Measurements from ENCODE around the gene TBC1D10B.

Gene TBC1D10B

DNA sequence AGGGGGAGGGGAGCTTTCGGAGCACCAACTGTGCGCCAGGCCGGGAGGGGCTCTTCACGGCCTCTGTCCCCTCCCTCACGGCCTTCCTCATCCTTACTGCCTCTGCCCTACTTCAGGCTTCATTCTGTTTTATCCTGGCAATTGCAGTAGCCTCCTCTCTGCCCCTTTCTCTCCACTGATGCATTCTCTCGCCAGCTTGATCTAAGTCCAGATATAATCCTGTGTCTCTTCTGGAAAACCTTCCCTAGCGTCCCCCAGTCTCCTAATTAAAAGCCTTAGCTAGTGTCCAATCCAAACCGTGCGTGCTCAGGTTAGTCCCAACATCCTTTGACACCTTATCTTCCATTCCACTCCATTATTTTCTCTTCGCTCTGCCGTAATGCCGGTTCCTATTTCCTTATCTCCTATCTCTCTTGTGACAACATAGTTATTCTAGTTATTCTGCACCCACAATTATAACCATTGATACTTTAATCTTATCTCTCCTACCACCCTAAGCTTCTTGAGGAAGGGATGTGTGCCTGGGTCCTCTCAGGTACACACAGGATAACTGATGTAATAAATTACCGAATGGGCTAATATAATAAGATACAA is 25.8 kb upstream of the TBC1D10B start:
- Histone ChIP-seq H3K4me3 (ENCODE audit: insufficient read depth, low read depth, low read length) (peak overlapping the region; percentile 96), H3K36me3 (ENCODE audit: control insufficient read depth, insufficient read depth, low read length) (peaks cover 14% of the 10 kb centered on the region), H3K27me3 (ENCODE audit: control insufficient read depth, insufficient read depth, low read length, poor library complexity, severe bottlenecking) (no peaks in the 10 kb centered on the region), H3K9me3 (ENCODE audit: control insufficient read depth, low read length) (no peaks in the 10 kb centered on the region), H3K4me1 (ENCODE audit: control insufficient read depth, insufficient read depth, low read length) (peaks cover 37% of the 10 kb centered on the region), H3K27ac (ENCODE audit: insufficient read depth, low read depth, low read length, poor library complexity, severe bottlenecking) (peak overlapping the region; percentile 99)
- 17 to 18% methylated on average over 12 of the region's 13 CpGs for WGBS, 2 experiments

- peaks cover 14% of the 10 kb centered on the region for H3K36me3 ChIP-seq (ENCODE audit: control insufficient read depth, insufficient read depth, low read length)
- WGBS, 2 experiments, result 0% methylated on average over 103 of the region's 103 CpGs
- peak within 1 kb of the TSS; percentile 96 for H3K4me3 ChIP-seq (ENCODE audit: insufficient read depth, low read depth, low read length)
- no peaks in the 10 kb centered on the region for H3K27me3 ChIP-seq (ENCODE audit: control insufficient read depth, insufficient read depth, low read length, poor library complexity, severe bottlenecking)
- H3K9me3 ChIP-seq (ENCODE audit: control insufficient read depth, low read length), result no peaks in the 10 kb centered on the region
- peaks cover 37% of the 10 kb centered on the region for H3K4me1 ChIP-seq (ENCODE audit: control insufficient read depth, insufficient read depth, low read length)
- H3K27ac ChIP-seq (ENCODE audit: insufficient read depth, low read depth, low read length, poor library complexity, severe bottlenecking), result peak within 1 kb of the TSS; percentile 99
Measured at GRCh38 chr16:30395155-30395991, 25.1 kb upstream of the TBC1D10B start, which contains the start of gene ZNF48. Gene ZNF48, plus strand, starts transcription at chr16:30395420. Its CDS starts 375 bp downstream, at chr16:30395795.

DNA sequence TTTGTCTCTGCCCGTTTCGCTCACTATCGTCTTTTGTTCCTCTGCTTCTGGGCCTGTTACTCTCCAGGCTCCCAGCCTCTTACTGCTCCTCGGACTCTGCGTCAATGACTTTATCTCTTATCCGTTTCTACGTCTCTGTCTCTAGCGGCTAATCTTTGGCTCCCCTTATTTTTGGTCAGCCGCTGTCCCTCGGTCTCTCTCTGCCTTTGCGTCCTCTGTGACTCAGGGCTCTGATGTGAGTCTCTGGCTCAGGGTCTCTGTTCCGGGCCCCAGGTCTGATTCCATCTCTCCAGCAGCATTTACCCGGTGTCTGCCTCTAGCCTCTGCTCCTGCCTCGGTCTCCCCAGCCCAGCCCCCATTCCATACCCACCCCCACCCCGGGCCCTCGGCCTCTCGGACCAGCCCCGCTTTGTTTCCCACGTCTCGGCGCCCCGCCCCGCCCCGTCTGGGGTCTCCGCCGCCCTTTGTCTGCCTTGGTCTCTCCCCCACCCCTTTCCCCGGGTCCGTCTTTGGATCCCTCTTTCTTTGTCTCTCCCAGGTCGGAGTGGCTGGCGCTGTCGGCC is 24.4 kb upstream of the TBC1D10B start:
- peaks cover 14% of the 10 kb centered on the region for H3K36me3 ChIP-seq (ENCODE audit: control insufficient read depth, insufficient read depth, low read length)
- peaks cover 33% of the 10 kb centered on the region for H3K4me1 ChIP-seq (ENCODE audit: control insufficient read depth, insufficient read depth, low read length)
- no peaks in the 10 kb centered on the region for H3K27me3 ChIP-seq (ENCODE audit: control insufficient read depth, insufficient read depth, low read length, poor library complexity, severe bottlenecking)
- peak overlapping the region; percentile 96 for H3K4me3 ChIP-seq (ENCODE audit: insufficient read depth, low read depth, low read length)
- H3K9me3 ChIP-seq (ENCODE audit: control insufficient read depth, low read length), result no peaks in the 10 kb centered on the region
- peak overlapping the region; percentile 99 for H3K27ac ChIP-seq (ENCODE audit: insufficient read depth, low read depth, low read length, poor library complexity, severe bottlenecking)
- WGBS, 2 experiments, result 0% methylated on average over 29 to 31 of the region's 31 CpGs

- Histone ChIP-seq H3K4me3 (ENCODE audit: insufficient read depth, low read depth, low read length) (no peak overlapping the region), H3K36me3 (ENCODE audit: control insufficient read depth, insufficient read depth, low read length) (no peaks in the 10 kb centered on the region), H3K27ac (ENCODE audit: insufficient read depth, low read depth, low read length, poor library complexity, severe bottlenecking) (no peak overlapping the region), H3K27me3 (ENCODE audit: control insufficient read depth, insufficient read depth, low read length, poor library complexity, severe bottlenecking) (no peaks in the 10 kb centered on the region), H3K9me3 (ENCODE audit: control insufficient read depth, low read length) (no peaks in the 10 kb centered on the region), H3K4me1 (ENCODE audit: control insufficient read depth, insufficient read depth, low read length) (no peaks in the 10 kb centered on the region)
- WGBS, 2 experiments, result 79 to 80% methylated on average over 2 of the region's 2 CpGs
Measured at GRCh38 chr16:30383521-30383920, 13.2 kb upstream of the TBC1D10B start.

DNA sequence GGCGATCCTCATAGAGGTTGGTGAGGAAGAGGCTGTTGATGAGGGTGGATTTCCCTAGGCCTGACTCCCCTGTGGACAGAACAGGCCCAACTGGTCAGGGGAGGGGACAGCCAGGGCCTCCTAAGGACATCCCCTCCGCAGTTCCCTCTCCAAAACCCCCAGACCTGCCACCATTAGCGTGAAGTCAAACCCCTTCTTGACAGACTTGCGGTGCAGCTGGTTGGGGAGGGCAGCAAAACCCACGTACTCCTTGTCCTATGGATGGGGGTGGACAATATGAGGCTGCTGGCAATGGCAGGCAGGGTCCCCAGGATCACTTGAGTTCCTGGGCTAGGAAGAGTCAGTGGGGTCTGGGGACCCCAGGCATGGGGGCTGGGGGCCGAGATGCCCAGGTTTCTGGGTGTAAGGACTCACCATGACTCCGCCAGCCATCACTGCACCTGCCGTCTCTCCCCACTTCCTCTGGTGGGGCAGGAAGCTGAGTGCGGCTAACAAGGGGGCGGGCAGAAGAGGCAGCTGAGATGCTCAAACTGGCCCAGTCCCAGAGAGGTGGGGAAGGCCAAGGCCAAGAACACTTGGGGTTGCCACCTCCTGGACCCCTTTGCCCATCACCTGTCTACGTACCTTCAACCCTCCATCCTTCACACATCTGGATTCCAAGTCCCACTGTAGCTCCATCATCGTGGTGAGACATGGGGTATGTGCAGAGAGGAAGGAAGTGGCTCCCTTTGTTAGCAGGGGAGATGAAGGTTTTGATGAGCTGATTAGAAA is 12.0 kb upstream of the TBC1D10B start, which contains the start of gene SEPTIN1:
Gene SEPTIN1, minus strand, starts transcription at position 451 of the 771 bp plus-strand sequence. Its CDS starts 19 bp downstream, at position 432.
- no peaks in the 10 kb centered on the region for H3K36me3 ChIP-seq (ENCODE audit: control insufficient read depth, insufficient read depth, low read length)
- 86 to 91% methylated on average over 11 to 12 of the region's 12 CpGs for WGBS, 2 experiments
- no peak within 1 kb of the TSS for H3K27ac ChIP-seq (ENCODE audit: insufficient read depth, low read depth, low read length, poor library complexity, severe bottlenecking)
- no peak within 1 kb of the TSS for H3K4me3 ChIP-seq (ENCODE audit: insufficient read depth, low read depth, low read length)
- H3K27me3 ChIP-seq (ENCODE audit: control insufficient read depth, insufficient read depth, low read length, poor library complexity, severe bottlenecking), result no peaks in the 10 kb centered on the region
- H3K9me3 ChIP-seq (ENCODE audit: control insufficient read depth, low read length), result no peaks in the 10 kb centered on the region
- peaks cover 2% of the 10 kb centered on the region for H3K4me1 ChIP-seq (ENCODE audit: control insufficient read depth, insufficient read depth, low read length)

GRCh38 chr16:30381291-30382041 is 11.2 kb upstream of the TBC1D10B start:
- Histone ChIP-seq H3K36me3 (ENCODE audit: control insufficient read depth, insufficient read depth, low read length) (no peaks in the 10 kb centered on the region), H3K27ac (ENCODE audit: insufficient read depth, low read depth, low read length, poor library complexity, severe bottlenecking) (no peak overlapping the region), H3K9me3 (ENCODE audit: control insufficient read depth, low read length) (no peaks in the 10 kb centered on the region), H3K27me3 (ENCODE audit: control insufficient read depth, insufficient read depth, low read length, poor library complexity, severe bottlenecking) (no peaks in the 10 kb centered on the region), H3K4me1 (ENCODE audit: control insufficient read depth, insufficient read depth, low read length) (peaks cover 6% of the 10 kb centered on the region), H3K4me3 (ENCODE audit: insufficient read depth, low read depth, low read length) (no peak overlapping the region)
- WGBS, 2 experiments, result 94 to 96% methylated on average over 13 of the region's 13 CpGs

GRCh38 chr16:30380803-30381208 is 10.5 kb upstream of the TBC1D10B start:
- H3K4me1 ChIP-seq (ENCODE audit: control insufficient read depth, insufficient read depth, low read length), result peaks cover 11% of the 10 kb centered on the region
- no peaks in the 10 kb centered on the region for H3K36me3 ChIP-seq (ENCODE audit: control insufficient read depth, insufficient read depth, low read length)
- H3K27me3 ChIP-seq (ENCODE audit: control insufficient read depth, insufficient read depth, low read length, poor library complexity, severe bottlenecking), result no peaks in the 10 kb centered on the region
- H3K9me3 ChIP-seq (ENCODE audit: control insufficient read depth, low read length), result no peaks in the 10 kb centered on the region
- H3K27ac ChIP-seq (ENCODE audit: insufficient read depth, low read depth, low read length, poor library complexity, severe bottlenecking), result no peak overlapping the region
- 93 to 94% methylated on average over 6 of the region's 6 CpGs for WGBS, 2 experiments
- no peak overlapping the region for H3K4me3 ChIP-seq (ENCODE audit: insufficient read depth, low read depth, low read length)

DNA sequence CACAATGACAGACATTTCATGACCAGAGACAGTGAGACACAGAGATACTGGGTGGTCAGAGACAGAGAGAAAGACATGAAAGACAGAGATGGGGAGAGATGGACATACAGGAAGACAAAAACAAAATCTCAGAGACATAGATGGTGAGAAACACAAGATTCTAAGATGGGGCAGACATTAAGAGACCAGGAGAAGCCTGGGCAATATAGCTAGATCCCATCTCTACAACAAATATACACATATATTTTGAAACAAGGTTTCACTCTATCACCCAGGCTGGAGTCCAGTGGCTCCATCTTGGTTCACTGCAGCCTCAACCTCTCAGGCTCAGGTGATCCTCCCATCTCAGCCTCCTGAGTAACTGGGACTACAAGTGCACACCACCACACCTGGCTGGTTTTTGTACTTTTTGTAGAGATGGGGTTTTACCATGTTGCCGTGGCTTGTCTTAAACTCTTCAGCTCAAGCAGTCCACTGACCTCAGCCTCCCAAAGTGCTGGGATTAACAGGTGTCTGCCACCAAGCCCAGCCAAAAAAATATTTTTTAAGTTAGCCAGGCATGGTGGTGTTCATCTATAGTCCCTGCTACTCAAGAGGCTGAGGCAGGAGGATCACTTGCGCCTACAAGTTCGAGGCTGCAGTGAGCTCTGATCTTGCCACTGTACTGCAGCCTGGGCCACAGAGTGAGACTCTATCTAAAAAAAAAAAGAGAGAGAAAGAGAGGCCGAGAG is 9.9 kb upstream of the TBC1D10B start:
- no peaks in the 10 kb centered on the region for H3K27me3 ChIP-seq (ENCODE audit: control insufficient read depth, insufficient read depth, low read length, poor library complexity, severe bottlenecking)
- no peak overlapping the region for H3K27ac ChIP-seq (ENCODE audit: insufficient read depth, low read depth, low read length, poor library complexity, severe bottlenecking)
- no peaks in the 10 kb centered on the region for H3K9me3 ChIP-seq (ENCODE audit: control insufficient read depth, low read length)
- H3K4me3 ChIP-seq (ENCODE audit: insufficient read depth, low read depth, low read length), result no peak overlapping the region
- H3K4me1 ChIP-seq (ENCODE audit: control insufficient read depth, insufficient read depth, low read length), result peaks cover 17% of the 10 kb centered on the region
- no peaks in the 10 kb centered on the region for H3K36me3 ChIP-seq (ENCODE audit: control insufficient read depth, insufficient read depth, low read length)
- WGBS, 2 experiments, result 90 to 92% methylated on average over 4 of the region's 4 CpGs

All from ectodermal cell (in vitro differentiated cells).